Peyer's patch (tissue), 4 donors: ENCODE results near the gene ZBTB7C. TPM values are rescaled to one million over a fixed set of nuclear protein-coding genes. Genes with fewer than 3 reads are reported as not detected.

Experiments used
- DNase-seq, 3 donors: peaks; one replicate each; pipeline ENCODE4 v3.0.0-alpha.2; 2017 to 2019
- H3K27ac ChIP-seq, 4 donors: fragments of 200-600 bp; sonication (generic); one replicate each; pipeline ENCODE4 v1.5.1; 2016 to 2019
- H3K27me3 ChIP-seq, 2 donors: fragments of 200-600 bp; sonication (generic); one replicate each; pipeline ENCODE4 v1.5.1; 2019
- H3K36me3 ChIP-seq, 3 donors: fragments of 200-600 bp; sonication (generic); one replicate each; pipeline ENCODE4 v1.5.1; 2016 to 2019
- H3K4me1 ChIP-seq, 4 donors: fragments of 200-600 bp; sonication (generic); one replicate each; pipeline ENCODE4 v1.5.1; 2016 to 2019
- H3K4me3 ChIP-seq, 4 donors: fragments of 200-600 bp; sonication (generic); 1 replicate in 3 of 4; 2 replicates in 1 of 4; pipeline ENCODE4 v1.5.1; 2016 to 2019; ENCODE audit warnings: mild to moderate bottlenecking in 1 of 4
- H3K9me3 ChIP-seq, 4 donors: fragments of 200-600 bp; sonication (generic); one replicate each; pipeline ENCODE4 v1.5.1; 2016 to 2019; ENCODE audit warnings: mild to moderate bottlenecking in 1 of 4
- CTCF ChIP-seq, 6 experiments: fragments of 450-650 bp in 4 of 6; fragments of 200-600 bp in 2 of 6; sonication (generic) in 1 of 6; IDR thresholded peaks; one replicate each; pipeline ENCODE4 v1.5.1; 2017 to 2019; ENCODE audit warnings: antibody characterized with exemption in 6 of 6, mild to moderate bottlenecking in 3 of 6, moderate library complexity in 1 of 6
- POLR2A ChIP-seq, 2 donors: fragments of 450-650 bp; IDR thresholded peaks; one replicate each; pipeline ENCODE4 v1.5.1; 2017; ENCODE audit warnings: antibody characterized with exemption in 2 of 2, mild to moderate bottlenecking in 2 of 2, moderate library complexity in 2 of 2
- total RNA-seq, 4 donors: library from RNA; depleted of rRNA; stranded (reverse); fragments of >200 nt; gene quantifications; one replicate each; pipeline ENCODE4 v1.1.0, GENCODE V29; 2016

The ZBTB7C gene
- total RNA-seq, 4 donors from 2014 or later: 10.5 to 15.7 (median 14.2) TPM

- Histone ChIP-seq H3K4me3 (no peak overlapping the region), H3K27ac (no peak overlapping the region), H3K4me1 (no peaks in the 10 kb centered on the region), H3K9me3 (no peaks in the 10 kb centered on the region), H3K36me3 (no peaks in the 10 kb centered on the region), H3K27me3 (no peaks in the 10 kb centered on the region)
- TF ChIP-seq CTCF (IDR thresholded peaks at IDR 0.05) (no peak), POLR2A (IDR thresholded peaks at IDR 0.05) (no peak)
- DNase-seq: no peak
Observed at GRCh38 chr18:48149020-48149685, 260.0 kb downstream of the ZBTB7C start.

- Histone ChIP-seq H3K36me3 (no peaks in the 10 kb centered on the region), H3K4me3 (no peak overlapping the region), H3K27ac (peak overlapping the region in 1 of 4 donors; percentile 47), H3K27me3 (no peaks in the 10 kb centered on the region), H3K9me3 (no peaks in the 10 kb centered on the region), H3K4me1 (peaks cover 0 to 35% (median 3%) of the 10 kb centered on the region in 4 donors)
- peak in 1 of 6 experiments; percentile 16 for TF ChIP-seq CTCF (IDR thresholded peaks at IDR 0.05)
- no peak for TF ChIP-seq POLR2A (IDR thresholded peaks at IDR 0.05)
- no peak for DNase-seq
Observed at GRCh38 chr18:48142994-48143393, 266.2 kb downstream of the ZBTB7C start.

GRCh38 chr18:48142353-48142752 lies 266.8 kb downstream of the ZBTB7C start:
- Histone ChIP-seq H3K36me3 (no peaks in the 10 kb centered on the region), H3K27ac (peak overlapping the region in 1 of 4 donors; percentile 47), H3K9me3 (no peaks in the 10 kb centered on the region), H3K4me3 (no peak overlapping the region), H3K4me1 (peaks cover 0 to 35% (median 3%) of the 10 kb centered on the region in 4 donors), H3K27me3 (no peaks in the 10 kb centered on the region)
- DNase-seq: no peak
- TF ChIP-seq CTCF (IDR thresholded peaks at IDR 0.05) (no peak), POLR2A (IDR thresholded peaks at IDR 0.05) (no peak)

GRCh38 chr18:48140731-48141130 lies 268.5 kb downstream of the ZBTB7C start:
- H3K36me3 ChIP-seq: no peaks in the 10 kb centered on the region
- no peak overlapping the region for H3K4me3 ChIP-seq
- TF ChIP-seq CTCF (IDR thresholded peaks at IDR 0.05) (no peak), POLR2A (IDR thresholded peaks at IDR 0.05) (no peak)
- no peaks in the 10 kb centered on the region for H3K27me3 ChIP-seq
- H3K9me3 ChIP-seq: no peaks in the 10 kb centered on the region
- peak overlapping the region in 2 of 4 donors; percentile 80 to 83 for H3K27ac ChIP-seq
- DNase-seq: no peak
- peaks cover 0 to 37% (median 3%) of the 10 kb centered on the region in 4 donors for H3K4me1 ChIP-seq

- DNase-seq: peak in 2 of 3 donors; percentile 87 to 90
- no peak overlapping the region for H3K4me3 ChIP-seq
- peak overlapping the region in 3 of 4 donors; percentile 60 to 83 (median 80) for H3K27ac ChIP-seq
- H3K27me3 ChIP-seq: no peaks in the 10 kb centered on the region
- H3K36me3 ChIP-seq: no peaks in the 10 kb centered on the region
- H3K4me1 ChIP-seq: peaks cover 0 to 41% (median 3%) of the 10 kb centered on the region in 4 donors
- H3K9me3 ChIP-seq: no peaks in the 10 kb centered on the region
- TF ChIP-seq CTCF (IDR thresholded peaks at IDR 0.05): no peak
- TF ChIP-seq POLR2A (IDR thresholded peaks at IDR 0.05): peak in 1 of 2 donors; percentile 39
Observed at GRCh38 chr18:48139431-48140347, 269.5 kb downstream of the ZBTB7C start.
